GM13976 (cell line): ENCODE results near the gene TBCE.

Source experiments
- DNase-seq: peaks from one replicate; pipeline ENCODE4 v3.0.0; 2012; ENCODE audit warnings: low spot score
- in situ Hi-C: fragments of 300-500 bp; cut with MboI; formaldehyde crosslinking; loops from one replicate; pipeline ENCODE4 v1.12.0; 2022; ENCODE audit warnings: low sequenced_read_pairs, mixed read lengths, inconsistent platforms; ENCODE audit not compliant: unreplicated experiment
- TF ChIP-seq, protein P1 (sequence below): IDR thresholded peaks from 2 replicates; pipeline ENCODE4 v1.5.1; 2012; ENCODE audit warnings: borderline replicate concordance, mild to moderate bottlenecking; ENCODE audit not compliant: insufficient read depth; ENCODE audit errors: extremely low read depth, missing control alignments, control extremely low read depth

Gene TBCE

GRCh38 chr1:235331401-235331800 lies 35.8 kb upstream of the TBCE start:
- TF ChIP-seq, protein P1, sequence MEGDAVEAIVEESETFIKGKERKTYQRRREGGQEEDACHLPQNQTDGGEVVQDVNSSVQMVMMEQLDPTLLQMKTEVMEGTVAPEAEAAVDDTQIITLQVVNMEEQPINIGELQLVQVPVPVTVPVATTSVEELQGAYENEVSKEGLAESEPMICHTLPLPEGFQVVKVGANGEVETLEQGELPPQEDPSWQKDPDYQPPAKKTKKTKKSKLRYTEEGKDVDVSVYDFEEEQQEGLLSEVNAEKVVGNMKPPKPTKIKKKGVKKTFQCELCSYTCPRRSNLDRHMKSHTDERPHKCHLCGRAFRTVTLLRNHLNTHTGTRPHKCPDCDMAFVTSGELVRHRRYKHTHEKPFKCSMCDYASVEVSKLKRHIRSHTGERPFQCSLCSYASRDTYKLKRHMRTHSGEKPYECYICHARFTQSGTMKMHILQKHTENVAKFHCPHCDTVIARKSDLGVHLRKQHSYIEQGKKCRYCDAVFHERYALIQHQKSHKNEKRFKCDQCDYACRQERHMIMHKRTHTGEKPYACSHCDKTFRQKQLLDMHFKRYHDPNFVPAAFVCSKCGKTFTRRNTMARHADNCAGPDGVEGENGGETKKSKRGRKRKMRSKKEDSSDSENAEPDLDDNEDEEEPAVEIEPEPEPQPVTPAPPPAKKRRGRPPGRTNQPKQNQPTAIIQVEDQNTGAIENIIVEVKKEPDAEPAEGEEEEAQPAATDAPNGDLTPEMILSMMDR = no peak
- DNase-seq = no peak
- in situ Hi-C loops = no loop called here

- in situ Hi-C loops = no loop called here
- TF ChIP-seq, protein P1 = no peak
- DNase-seq = no peak
Observed at GRCh38 chr1:235336903-235337302, 30.3 kb upstream of the TBCE start.

GRCh38 chr1:235339746-235340145 lies 27.5 kb upstream of the TBCE start:
- in situ Hi-C loops = no loop called here
- no peak for DNase-seq
- TF ChIP-seq, protein P1 = no peak

- TF ChIP-seq, protein P1 = no peak
- in situ Hi-C loops = no loop called here
- DNase-seq = no peak
Observed at GRCh38 chr1:235341334-235341733, 25.9 kb upstream of the TBCE start.

DNA sequence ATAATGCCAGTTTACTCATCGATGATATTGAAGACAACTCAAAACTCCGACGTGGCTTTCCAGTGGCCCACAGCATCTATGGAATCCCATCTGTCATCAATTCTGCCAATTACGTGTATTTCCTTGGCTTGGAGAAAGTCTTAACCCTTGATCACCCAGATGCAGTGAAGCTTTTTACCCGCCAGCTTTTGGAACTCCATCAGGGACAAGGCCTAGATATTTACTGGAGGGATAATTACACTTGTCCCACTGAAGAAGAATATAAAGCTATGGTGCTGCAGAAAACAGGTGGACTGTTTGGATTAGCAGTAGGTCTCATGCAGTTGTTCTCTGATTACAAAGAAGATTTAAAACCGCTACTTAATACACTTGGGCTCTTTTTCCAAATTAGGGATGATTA lies 25.2 kb upstream of the TBCE start:
- TF ChIP-seq, protein P1 = no peak
- in situ Hi-C loops = no loop called here
- DNase-seq = no peak

DNA sequence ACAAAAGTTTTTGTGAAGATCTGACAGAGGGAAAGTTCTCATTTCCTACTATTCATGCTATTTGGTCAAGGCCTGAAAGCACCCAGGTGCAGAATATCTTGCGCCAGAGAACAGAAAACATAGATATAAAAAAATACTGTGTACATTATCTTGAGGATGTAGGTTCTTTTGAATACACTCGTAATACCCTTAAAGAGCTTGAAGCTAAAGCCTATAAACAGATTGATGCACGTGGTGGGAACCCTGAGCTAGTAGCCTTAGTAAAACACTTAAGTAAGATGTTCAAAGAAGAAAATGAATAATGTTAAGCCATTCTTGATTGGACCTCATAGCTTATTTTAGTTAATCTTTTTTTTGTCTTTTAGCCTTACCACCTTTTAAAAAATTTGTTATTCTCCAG lies 24.8 kb upstream of the TBCE start:
- DNase-seq = no peak
- TF ChIP-seq, protein P1 = no peak
- in situ Hi-C loops = no loop called here

GRCh38 chr1:235343726-235344125 lies 23.5 kb upstream of the TBCE start:
- no peak for DNase-seq
- in situ Hi-C loops = no loop called here
- TF ChIP-seq, protein P1 = no peak
